ENCODE data around the gene DENND1A.

- TF ChIP-seq EZH2 (IDR thresholded peaks at IDR 0.05; ENCODE audit: insufficient read depth, low read length), result no peak
- no peak for TF ChIP-seq CTCF (IDR thresholded peaks at IDR 0.05; ENCODE audit: insufficient read depth, low read depth, low read length)
These were observed 173.3 kb downstream of the DENND1A start for GRCh38 chr9:123756484-123757106.

Measured in astrocyte (in vitro differentiated cells and primary cell).